Naive thymus-derived CD4-positive, alpha-beta T cell (primary cell): Measurements from ENCODE around the gene SMTNL2. TPM values are rescaled to one million over a fixed set of nuclear protein-coding genes. Genes with fewer than 3 reads are reported as not detected.
"Not testable (repeated sequence)": the region's sequence is repeated elsewhere in the genome, so short reads cannot be mapped to it uniquely, and the experiment has no call there.

Source experiments
- ATAC-seq: fragments of 150-1000 bp; cut with Tn5 transposase; 2 replicates; pipeline ENCODE4 v1.10.0; 2021; ENCODE audit warnings: mild to moderate bottlenecking, moderate library complexity
- CTCF ChIA-PET: fragments of 350-600 bp; sonication (Branson Sonifier 250); formaldehyde crosslinking; loops from one replicate; lab custom pipeline; 2021; ENCODE audit warnings: antibody characterized with exemption; lab: Charles Lee
- POLR2A ChIA-PET: fragments of 350-600 bp; sonication (Branson Sonifier 250); formaldehyde crosslinking; loops from one replicate; lab custom pipeline; 2021; ENCODE audit warnings: antibody characterized with exemption, inconsistent platforms; lab: Charles Lee
- DNase-seq, 9 donors: peaks; one replicate each; pipeline versions ENCODE4 v3.0.0 to v3.0.0-alpha.2; 2020 to 2022; ENCODE audit warnings: mixed read lengths in 1 of 9
- H3K27ac ChIP-seq: one replicate; pipeline ENCODE4 v1.7.0; 2013; ENCODE audit warnings: mild to moderate bottlenecking, low read depth, low read length, moderate library complexity
- H3K27me3 ChIP-seq, 2 donors: one replicate each; pipeline ENCODE4 v1.7.0; 2013; ENCODE audit warnings: low read length in 2 of 2, mild to moderate bottlenecking in 2 of 2, moderate library complexity in 2 of 2; ENCODE audit not compliant: control insufficient read depth in 2 of 2, insufficient read depth in 2 of 2
- H3K36me3 ChIP-seq, 3 experiments: 1 replicate in 2 of 3; 2 replicates in 1 of 3; pipeline ENCODE4 v1.7.0; 2013; ENCODE audit warnings: low read length in 3 of 3, mild to moderate bottlenecking in 3 of 3, moderate library complexity in 1 of 3; ENCODE audit not compliant: insufficient read depth in 3 of 3, control insufficient read depth in 2 of 3
- H3K4me1 ChIP-seq, 2 donors: one replicate each; pipeline ENCODE4 v1.7.0; 2013; ENCODE audit warnings: low read length in 2 of 2, mild to moderate bottlenecking in 2 of 2, moderate library complexity in 1 of 2; ENCODE audit not compliant: control insufficient read depth in 2 of 2, insufficient read depth in 2 of 2
- H3K4me3 ChIP-seq: 2 replicates; pipeline ENCODE4 v1.7.0; 2013; ENCODE audit warnings: mild to moderate bottlenecking, low read length
- H3K9me3 ChIP-seq, 3 experiments: 1 replicate in 2 of 3; 2 replicates in 1 of 3; pipeline ENCODE4 v1.7.0; 2013; ENCODE audit warnings: low read length in 3 of 3; ENCODE audit not compliant: control insufficient read depth in 2 of 3
- H3K27ac Mint-ChIP-seq, 9 donors: one replicate each; pipeline ENCODE4 v1.8.0; 2020 to 2022; ENCODE audit warnings: mixed read lengths in 9 of 9, mild to moderate bottlenecking in 8 of 9, moderate library complexity in 5 of 9, inconsistent platforms in 2 of 9
- H3K27me3 Mint-ChIP-seq, 5 donors: one replicate each; pipeline ENCODE4 v1.8.0; 2021 to 2022; ENCODE audit warnings: mixed read lengths in 5 of 5, mild to moderate bottlenecking in 1 of 5
- H3K36me3 Mint-ChIP-seq, 5 donors: one replicate each; pipeline ENCODE4 v1.8.0; 2020 to 2022; ENCODE audit warnings: mixed read lengths in 5 of 5, mild to moderate bottlenecking in 3 of 5, inconsistent platforms in 1 of 5
- H3K4me1 Mint-ChIP-seq, 7 donors: one replicate each; pipeline ENCODE4 v1.8.0; 2020 to 2022; ENCODE audit warnings: mixed read lengths in 7 of 7, mild to moderate bottlenecking in 3 of 7, inconsistent platforms in 1 of 7
- H3K4me3 Mint-ChIP-seq, 10 donors: one replicate each; pipeline ENCODE4 v1.8.0; 2020 to 2022; ENCODE audit warnings: mild to moderate bottlenecking in 10 of 10, mixed read lengths in 10 of 10, moderate library complexity in 6 of 10, inconsistent platforms in 2 of 10
- H3K9me3 Mint-ChIP-seq, 11 donors: one replicate each; pipeline ENCODE4 v1.8.0; 2020 to 2022; ENCODE audit warnings: mixed read lengths in 11 of 11, mild to moderate bottlenecking in 4 of 11, inconsistent platforms in 1 of 11, moderate library complexity in 1 of 11
- intact Hi-C, 2 donors: fragments of 100-400 bp; cut with micrococcal nuclease; formaldehyde crosslinking; loops; one replicate each; pipeline ENCODE4 v1.15.1; 2023
- polyA plus RNA-seq, 2 donors: library from polyadenylated mRNA; unstranded; fragments of 300-500 nt; fragmentation: Illumina TruSeq; gene quantifications; one replicate each; pipeline ENCODE4 v1.2.3, GENCODE V29; 2021
- total RNA-seq, 6 experiments: library from RNA in 5 of 6; stranded (reverse) in 5 of 6; gene quantifications; 1 replicate in 5 of 6; 2 replicates in 1 of 6; pipeline ENCODE4 v1.2.3 and lab custom pipeline; 2021 to 2026

Gene SMTNL2
- total and polyA plus RNA-seq, 7 experiments from 2014 or later: not detected

- ChIA-PET POLR2A (no interaction called here), CTCF (interaction anchor here (0.7 kb wide), 1 partner anchor 29 kb away, joined by 3 read pairs; no protein-coding TSS in a partner anchor)
- ATAC-seq (peak; percentile 68), DNase-seq (peak in 6 of 9 donors; percentile 13 to 38 (median 24))
- Histone ChIP-seq H3K4me1 (no peaks in the 10 kb centered on the region), H3K27ac (no peak overlapping the region), H3K36me3 (no peaks in the 10 kb centered on the region), H3K9me3 (no peaks in the 10 kb centered on the region), H3K4me3 (no peak overlapping the region), H3K27me3 (no peaks in the 10 kb centered on the region)
- intact Hi-C loops: no loop called here
- Mint-ChIP-seq H3K27ac (no peak overlapping the region), H3K36me3 (no peaks in the 10 kb centered on the region), H3K4me3 (peak overlapping the region in 3 of 10 donors; percentile 27 to 33 (median 29)), H3K4me1 (peaks cover 0 to 5% (median 4%) of the 10 kb centered on the region in 7 donors), H3K9me3 (peaks cover 0 to 1% (median 0%) of the 10 kb centered on the region in 11 donors), H3K27me3 (peaks cover 0 to 14% (median 2%) of the 10 kb centered on the region in 5 donors)
Measured at GRCh38 chr17:4594931-4595684, 10.8 kb downstream of the SMTNL2 start.

DNA sequence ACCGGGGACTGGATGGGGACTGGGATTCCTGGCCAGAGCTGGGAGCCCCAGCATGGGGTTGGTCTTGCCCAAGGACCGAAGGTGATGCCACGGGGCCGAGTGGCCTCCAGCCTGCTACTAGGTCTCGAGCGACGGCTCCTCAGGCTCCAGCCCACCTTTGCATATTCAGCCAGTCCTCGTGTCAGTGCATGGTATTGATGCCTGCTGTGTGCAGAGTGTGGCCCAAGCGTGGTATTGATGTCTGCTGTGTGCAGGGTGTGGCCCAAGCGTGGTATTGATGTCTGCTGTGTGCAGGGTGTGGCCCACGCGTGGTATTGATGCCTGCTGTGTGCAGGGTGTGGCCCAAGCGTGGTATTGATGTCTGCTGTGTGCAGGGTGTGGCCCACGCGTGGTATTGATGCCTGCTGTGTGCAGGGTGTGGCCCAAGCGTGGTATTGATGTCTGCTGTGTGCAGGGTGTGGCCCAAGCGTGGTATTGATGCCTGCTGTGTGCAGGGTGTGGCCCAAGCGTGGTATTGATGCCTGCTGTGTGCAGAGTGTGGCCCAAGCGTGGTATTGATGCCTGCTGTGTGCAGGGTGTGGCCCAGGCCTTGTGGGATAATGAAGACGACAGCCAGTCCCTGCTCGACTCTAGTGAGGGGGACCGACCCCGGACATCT, 11.5 kb downstream of the SMTNL2 start:
- H3K27me3 ChIP-seq, H3K36me3 ChIP-seq, intact Hi-C loops, H3K27ac ChIP-seq, H3K9me3 Mint-ChIP-seq, H3K4me1 Mint-ChIP-seq, POLR2A ChIA-PET, H3K4me3 ChIP-seq, H3K27ac Mint-ChIP-seq, DNase-seq, H3K4me1 ChIP-seq, H3K4me3 Mint-ChIP-seq, ATAC-seq, H3K9me3 ChIP-seq, H3K36me3 Mint-ChIP-seq: not testable (repeated sequence)
- peaks cover 0 to 14% (median 2%) of the 10 kb centered on the region in 5 donors for H3K27me3 Mint-ChIP-seq
- CTCF ChIA-PET: interaction anchor here (0.7 kb wide), 1 partner anchor 28 kb away, joined by 3 read pairs; no protein-coding TSS in a partner anchor

DNA sequence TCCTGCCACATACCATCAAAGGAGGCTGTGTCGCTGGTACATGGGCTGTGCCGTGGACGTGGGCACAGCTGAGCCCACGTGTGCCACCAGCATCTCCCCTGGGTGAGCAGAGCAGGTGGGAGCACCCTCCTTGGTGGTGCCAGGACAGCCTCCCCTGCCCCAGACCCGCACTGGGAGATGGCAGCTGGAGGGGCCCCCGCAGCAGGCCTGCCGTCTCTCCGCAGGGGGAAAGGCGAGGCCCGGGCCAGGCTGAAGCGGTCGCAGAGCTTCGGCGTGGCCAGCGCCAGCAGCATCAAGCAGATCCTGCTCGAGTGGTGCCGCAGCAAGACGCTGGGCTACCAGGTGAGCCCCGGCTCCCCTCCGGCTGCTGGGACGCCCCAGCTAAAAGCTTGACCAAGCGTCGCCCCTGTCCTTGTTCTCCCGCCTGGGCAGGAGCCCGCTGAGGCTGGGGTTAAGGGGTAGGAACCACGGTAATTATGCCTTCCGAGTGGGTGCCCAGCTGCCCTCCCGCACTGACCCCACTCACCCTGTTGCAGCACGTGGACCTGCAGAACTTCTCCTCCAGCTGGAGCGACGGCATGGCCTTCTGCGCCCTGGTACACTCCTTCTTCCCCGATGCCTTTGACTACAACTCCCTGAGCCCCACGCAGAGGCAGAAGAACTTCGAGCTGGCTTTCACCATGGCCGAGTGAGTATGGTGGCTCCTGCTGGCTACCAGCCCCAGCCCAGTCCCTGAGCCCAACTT, 12.5 kb downstream of the SMTNL2 start:
- H3K27me3 Mint-ChIP-seq: peaks cover 0 to 14% (median 2%) of the 10 kb centered on the region in 5 donors
- POLR2A ChIA-PET: interaction anchor here (0.8 kb wide), 1 partner anchor 25 kb away, joined by 3 read pairs; no protein-coding TSS in a partner anchor
- DNase-seq: no peak
- no peak for ATAC-seq
- H3K27me3 ChIP-seq: no peaks in the 10 kb centered on the region
- intact Hi-C loops: no loop called here
- no peaks in the 10 kb centered on the region for H3K36me3 Mint-ChIP-seq
- no peaks in the 10 kb centered on the region for H3K36me3 ChIP-seq
- no peak overlapping the region for H3K27ac Mint-ChIP-seq
- H3K27ac ChIP-seq: no peak overlapping the region
- CTCF ChIA-PET: no interaction called here
- H3K9me3 Mint-ChIP-seq: peaks cover 0 to 1% (median 0%) of the 10 kb centered on the region in 11 donors
- H3K9me3 ChIP-seq: no peaks in the 10 kb centered on the region
- H3K4me3 ChIP-seq: no peak overlapping the region
- no peaks in the 10 kb centered on the region for H3K4me1 ChIP-seq
- H3K4me3 Mint-ChIP-seq: no peak overlapping the region
- H3K4me1 Mint-ChIP-seq: peaks cover 0 to 5% (median 4%) of the 10 kb centered on the region in 7 donors

DNA sequence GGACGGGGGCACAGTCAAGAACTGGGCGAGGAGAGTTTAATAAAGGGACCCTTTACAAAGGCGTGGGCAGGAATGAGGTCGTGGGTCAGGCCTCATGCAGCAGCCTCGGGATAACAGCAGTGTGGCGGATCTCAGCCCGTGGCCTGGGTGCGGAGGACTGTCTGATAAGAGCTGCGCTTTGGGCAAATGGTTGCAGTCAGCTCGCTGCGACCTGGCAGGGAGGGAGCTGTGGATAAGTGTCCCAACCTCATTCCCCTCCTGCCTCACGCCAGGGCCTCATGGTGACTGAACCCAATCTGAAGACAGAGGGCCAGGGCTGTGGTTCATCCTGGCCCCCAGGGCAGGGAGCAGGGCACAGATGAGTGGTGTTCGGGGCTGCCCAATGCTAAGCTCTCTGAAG, 13.6 kb downstream of the SMTNL2 start:
- intact Hi-C loops: no loop called here
- Mint-ChIP-seq H3K36me3 (no peaks in the 10 kb centered on the region), H3K9me3 (peaks cover 0 to 1% (median 0%) of the 10 kb centered on the region in 11 donors), H3K4me3 (no peak overlapping the region), H3K4me1 (peaks cover 0 to 5% (median 4%) of the 10 kb centered on the region in 7 donors), H3K27me3 (peaks cover 0 to 14% (median 2%) of the 10 kb centered on the region in 5 donors), H3K27ac (no peak overlapping the region)
- Histone ChIP-seq H3K27ac (no peak overlapping the region), H3K27me3 (no peaks in the 10 kb centered on the region), H3K4me3 (no peak overlapping the region), H3K4me1 (no peaks in the 10 kb centered on the region), H3K9me3 (no peaks in the 10 kb centered on the region), H3K36me3 (no peaks in the 10 kb centered on the region)
- ChIA-PET CTCF (no interaction called here), POLR2A (no interaction called here)
- DNase-seq (no peak), ATAC-seq (no peak)

- H3K4me1 Mint-ChIP-seq: peaks cover 0 to 5% (median 4%) of the 10 kb centered on the region in 7 donors
- H3K27ac ChIP-seq: no peak overlapping the region
- no peak for ATAC-seq
- H3K36me3 Mint-ChIP-seq: no peaks in the 10 kb centered on the region
- DNase-seq: no peak
- intact Hi-C loops: no loop called here
- peaks cover 0 to 1% (median 0%) of the 10 kb centered on the region in 11 donors for H3K9me3 Mint-ChIP-seq
- CTCF ChIA-PET: no interaction called here
- no peak overlapping the region for H3K27ac Mint-ChIP-seq
- H3K36me3 ChIP-seq: no peaks in the 10 kb centered on the region
- no peaks in the 10 kb centered on the region for H3K4me1 ChIP-seq
- POLR2A ChIA-PET: no interaction called here
- H3K4me3 Mint-ChIP-seq: no peak overlapping the region
- H3K27me3 ChIP-seq: no peaks in the 10 kb centered on the region
- H3K4me3 ChIP-seq: no peak overlapping the region
- peaks cover 0 to 14% (median 0%) of the 10 kb centered on the region in 5 donors for H3K27me3 Mint-ChIP-seq
- no peaks in the 10 kb centered on the region for H3K9me3 ChIP-seq
Measured at GRCh38 chr17:4598776-4599504, 14.6 kb downstream of the SMTNL2 start.
